Measurements from ENCODE around the gene KRTAP12-3.

- TF ChIP-seq GATA2 (CRISPR knock-in tag; IDR thresholded peaks at IDR 0.05) (no peak), RCOR1 (IDR thresholded peaks at IDR 0.05; ENCODE audit: low read length) (no peak), EZH2phosphoT487 (IDR thresholded peaks at IDR 0.05; ENCODE audit: borderline replicate concordance, low read depth) (no peak), EP300 (IDR thresholded peaks at IDR 0.05; ENCODE audit: borderline replicate concordance in 1 of 2, low read depth in 1 of 2, low read length in 1 of 2) (no peak), POLR2AphosphoS5 (IDR thresholded peaks at IDR 0.05; ENCODE audit: low read depth, low read length) (no peak), YY1 (IDR thresholded peaks at IDR 0.05; ENCODE audit: low read depth) (no peak), RXRA (IDR thresholded peaks at IDR 0.05; ENCODE audit: borderline replicate concordance, low read depth) (no peak)
Measured at GRCh38 chr21:44643741-44644310, 13.9 kb upstream of the KRTAP12-3 start.

All from SK-N-SH (cell line).